Mammary epithelial cell (primary cell): ENCODE measurements around the gene COBL.

Experiments
- CTCF ChIP-seq, 2 donors: IDR thresholded peaks in 1 of 2; conservative IDR thresholded peaks in 1 of 2; 2 replicates each; pipeline ENCODE4 v1.5.1; 2011 to 2012; ENCODE audit warnings: inconsistent platforms in 2 of 2, low read length in 2 of 2, mild to moderate bottlenecking in 2 of 2, control low read depth in 1 of 2, low read depth in 1 of 2; ENCODE audit not compliant: insufficient read depth in 1 of 2; ENCODE audit errors: extremely low read depth in 1 of 2
- EZH2 ChIP-seq: IDR thresholded peaks from 2 replicates; pipeline ENCODE4 v1.6.1; 2012; ENCODE audit warnings: low read length, inconsistent platforms, borderline replicate concordance

GRCh38 chr7:51141451-51142003 is 175.1 kb downstream of the COBL start:
- TF ChIP-seq CTCF (conservative IDR thresholded peaks at IDR 0.05 in 1 of 2, IDR thresholded peaks at IDR 0.05 in 1 of 2; ENCODE audit: extremely low read depth in 1 of 2, insufficient read depth in 1 of 2, low read depth in 1 of 2, low read length in 2 of 2) (peak; percentile 63 to 75), EZH2 (no peak)
